ENCODE data around the gene DSCAML1.

DSCAML1 gene

GRCh38 chr11:117795638-117796455 lies 1.2 kb downstream of the DSCAML1 start:
- in situ Hi-C loops (cut with MboI; ENCODE audit: low sequenced_read_pairs), result no loop called here

GRCh38 chr11:117794772-117795629 lies 2.0 kb downstream of the DSCAML1 start:
- in situ Hi-C loops (cut with MboI; ENCODE audit: low sequenced_read_pairs), result no loop called here

GRCh38 chr11:117794135-117794534 lies 2.9 kb downstream of the DSCAML1 start:
- in situ Hi-C loops (cut with MboI; ENCODE audit: low sequenced_read_pairs), result no loop called here

- in situ Hi-C loops (cut with MboI; ENCODE audit: low sequenced_read_pairs), result no loop called here
Observed at GRCh38 chr11:117793583-117793982, 3.4 kb downstream of the DSCAML1 start.

GRCh38 chr11:117792992-117793391 lies 4.0 kb downstream of the DSCAML1 start:
- in situ Hi-C loops (cut with MboI; ENCODE audit: low sequenced_read_pairs), result no loop called here

GRCh38 chr11:117792241-117792640 lies 4.8 kb downstream of the DSCAML1 start:
- in situ Hi-C loops (cut with MboI; ENCODE audit: low sequenced_read_pairs), result no loop called here

GRCh38 chr11:117790279-117790678 lies 6.7 kb downstream of the DSCAML1 start:
- in situ Hi-C loops (cut with MboI; ENCODE audit: low sequenced_read_pairs), result no loop called here

GRCh38 chr11:117789241-117789640 lies 7.8 kb downstream of the DSCAML1 start:
- in situ Hi-C loops (cut with MboI; ENCODE audit: low sequenced_read_pairs), result no loop called here

- in situ Hi-C loops (cut with MboI; ENCODE audit: low sequenced_read_pairs), result no loop called here
Observed at GRCh38 chr11:117786135-117786870, 10.7 kb downstream of the DSCAML1 start.

- in situ Hi-C loops (cut with MboI; ENCODE audit: low sequenced_read_pairs), result no loop called here
Observed at GRCh38 chr11:117782101-117782500, 14.9 kb downstream of the DSCAML1 start.

GRCh38 chr11:117781627-117782026 lies 15.4 kb downstream of the DSCAML1 start:
- in situ Hi-C loops (cut with MboI; ENCODE audit: low sequenced_read_pairs), result no loop called here

GRCh38 chr11:117780456-117780855 lies 16.6 kb downstream of the DSCAML1 start:
- in situ Hi-C loops (cut with MboI; ENCODE audit: low sequenced_read_pairs), result no loop called here

- in situ Hi-C loops (cut with MboI; ENCODE audit: low sequenced_read_pairs), result no loop called here
Observed at GRCh38 chr11:117774553-117774952, 22.5 kb downstream of the DSCAML1 start.

- in situ Hi-C loops (cut with MboI; ENCODE audit: low sequenced_read_pairs), result no loop called here
Observed at GRCh38 chr11:117772360-117772759, 24.7 kb downstream of the DSCAML1 start.

- in situ Hi-C loops (cut with MboI; ENCODE audit: low sequenced_read_pairs), result no loop called here
Observed at GRCh38 chr11:117771841-117772240, 25.2 kb downstream of the DSCAML1 start.

- in situ Hi-C loops (cut with MboI; ENCODE audit: low sequenced_read_pairs), result no loop called here
Observed at GRCh38 chr11:117771197-117771596, 25.8 kb downstream of the DSCAML1 start.

GRCh38 chr11:117770061-117770460 lies 27.0 kb downstream of the DSCAML1 start:
- in situ Hi-C loops (cut with MboI; ENCODE audit: low sequenced_read_pairs), result no loop called here

- in situ Hi-C loops (cut with MboI; ENCODE audit: low sequenced_read_pairs), result no loop called here
Observed at GRCh38 chr11:117769533-117769932, 27.5 kb downstream of the DSCAML1 start.

GRCh38 chr11:117768506-117768905 lies 28.5 kb downstream of the DSCAML1 start:
- in situ Hi-C loops (cut with MboI; ENCODE audit: low sequenced_read_pairs), result no loop called here

GRCh38 chr11:117767071-117767470 lies 29.9 kb downstream of the DSCAML1 start:
- in situ Hi-C loops (cut with MboI; ENCODE audit: low sequenced_read_pairs), result no loop called here

- in situ Hi-C loops (cut with MboI; ENCODE audit: low sequenced_read_pairs), result no loop called here
Observed at GRCh38 chr11:117766576-117766975, 30.4 kb downstream of the DSCAML1 start.

Measured in hTERT RPE-1 (cell line).